ENCODE measurements around the gene MET. TPM values are rescaled to one million over a fixed set of nuclear protein-coding genes. Genes with fewer than 3 reads are reported as not detected.

The MET gene
- total and polyA plus RNA-seq, 2 donors (not counting 3 experiments of a cell fraction or from before 2014, with no cell fraction given) = 21.1 to 44.5 TPM

GRCh38 chr7:116710764-116711452, 38.9 kb downstream of the MET start:
- TF ChIP-seq FOS (IDR thresholded peaks at IDR 0.05; ENCODE audit: borderline replicate concordance, insufficient read depth, low read length) (no peak), MYC (IDR thresholded peaks at IDR 0.05; ENCODE audit: low read depth, low read length) (no peak), GATA2 (IDR thresholded peaks at IDR 0.05; ENCODE audit: insufficient read depth, insufficient read length, low read depth, low read length) (no peak), JUN (IDR thresholded peaks at IDR 0.05; ENCODE audit: borderline replicate concordance, insufficient read depth, insufficient read length, low read depth) (no peak), POLR2A (IDR thresholded peaks at IDR 0.05; ENCODE audit: low read depth, low read length) (no peak), MAX (IDR thresholded peaks at IDR 0.05; ENCODE audit: insufficient read depth, insufficient read length) (no peak), CTCF (IDR thresholded peaks at IDR 0.05; ENCODE audit: extremely low read depth in 1 of 2, insufficient read depth in 1 of 2, low read depth in 1 of 2, low read length in 2 of 2) (no peak), POLR2AphosphoS5 (IDR thresholded peaks at IDR 0.05; ENCODE audit: insufficient read depth, low read depth, low read length) (no peak), EZH2 (IDR thresholded peaks at IDR 0.05; ENCODE audit: borderline replicate concordance, low read depth, low read length, severe bottlenecking) (no peak)
- H3K27ac ChIP-seq (ENCODE audit: insufficient read depth, low read depth, low read length) = no peak overlapping the region
- H2AFZ ChIP-seq (ENCODE audit: low read depth, low read length) = no peak overlapping the region
- dilution Hi-C loops (cut with MboI; ENCODE audit: extremely low pct_ligation_motif_present, low sequenced_read_pairs) = no loop called here
- intact Hi-C loops (cut with micrococcal nuclease) = no loop called here
- POLR2A ChIA-PET = no interaction called here
- no peaks in the 10 kb centered on the region for H3K9me1 ChIP-seq (replicated peaks; ENCODE audit: control insufficient read depth, extremely low read depth, insufficient read depth, low read length)
- no peak overlapping the region for H3K4me3 ChIP-seq (replicated peaks in 1 of 3; ENCODE audit: insufficient read depth in 1 of 3, low read depth in 1 of 3, low read length in 3 of 3)
- H3K4me2 ChIP-seq (ENCODE audit: insufficient read depth, low read length) = no peak overlapping the region
- H4K20me1 ChIP-seq (replicated peaks; ENCODE audit: control insufficient read depth, extremely low read depth, insufficient read depth, low read length) = no peaks in the 10 kb centered on the region
- DNase-seq (ENCODE audit: low read depth, low spot score) (no peak), FAIRE-seq (no peak)
- no peaks in the 10 kb centered on the region for H3K9me3 ChIP-seq (replicated peaks; ENCODE audit: control insufficient read depth, insufficient read depth, low read length)
- H3K4me1 ChIP-seq (ENCODE audit: control insufficient read depth, extremely low read depth, insufficient read depth, low read length) = peaks cover 30% of the 10 kb centered on the region
- peaks cover 28% of the 10 kb centered on the region for H3K79me2 ChIP-seq (ENCODE audit: control insufficient read depth, insufficient read depth, low read length)
- no peaks in the 10 kb centered on the region for H3K36me3 ChIP-seq (ENCODE audit: control insufficient read depth in 2 of 2, extremely low read depth in 1 of 2, insufficient read depth in 2 of 2, low read length in 2 of 2)
- no peaks in the 10 kb centered on the region for H3K27me3 ChIP-seq (ENCODE audit: control insufficient read depth in 2 of 2, insufficient read depth in 2 of 2, low read length in 2 of 2)
- CTCF ChIA-PET = interaction anchor here (0.7 kb wide), 1 partner anchor 16 kb away, joined by 3 read pairs; no protein-coding TSS in a partner anchor
- H3K9ac ChIP-seq (replicated peaks; ENCODE audit: extremely low read depth, insufficient read depth, low read length) = no peak overlapping the region
- no TSS peak for BruUV-seq (replicated peaks)

Data from endothelial cell of umbilical vein (primary cell).